Iris pigment epithelial cell (primary cell): ENCODE results near the gene POFUT1.
"Not testable (repeated sequence)": the region's sequence is repeated elsewhere in the genome, so short reads cannot be mapped to it uniquely, and the experiment has no call there.

ENCODE experiments used
- DNase-seq: peaks from one replicate; pipeline ENCODE4 v3.0.0-alpha.2; 2011; ENCODE audit warnings: low read depth

The POFUT1 gene

GRCh38 chr20:32235331-32236047 lies 27.8 kb downstream of the POFUT1 start:
- DNase-seq: no peak

DNA sequence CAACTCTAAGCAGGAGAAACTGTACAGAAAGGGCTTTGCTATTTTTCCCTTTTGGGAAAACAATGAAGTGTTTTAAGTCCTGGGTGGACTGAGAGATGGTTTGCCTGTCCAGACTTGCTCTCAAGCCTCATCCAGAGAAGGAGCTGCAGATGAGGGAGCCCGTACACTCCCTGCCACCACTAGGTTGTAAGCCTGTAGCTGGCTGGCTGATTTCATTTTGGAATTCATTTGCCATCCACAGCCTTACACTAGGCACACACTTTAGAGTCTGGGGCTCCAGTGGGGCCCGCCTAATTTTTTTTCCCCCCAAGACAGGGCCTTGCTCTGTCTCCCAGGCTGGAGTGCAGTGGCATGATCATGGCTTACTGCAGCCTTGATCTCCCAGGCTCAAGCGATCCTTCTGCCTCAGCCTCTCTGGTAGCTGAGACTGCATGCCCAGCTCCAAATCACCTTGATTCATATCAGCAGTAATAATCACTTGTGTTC lies 28.4 kb downstream of the POFUT1 start:
- DNase-seq: no peak

DNA sequence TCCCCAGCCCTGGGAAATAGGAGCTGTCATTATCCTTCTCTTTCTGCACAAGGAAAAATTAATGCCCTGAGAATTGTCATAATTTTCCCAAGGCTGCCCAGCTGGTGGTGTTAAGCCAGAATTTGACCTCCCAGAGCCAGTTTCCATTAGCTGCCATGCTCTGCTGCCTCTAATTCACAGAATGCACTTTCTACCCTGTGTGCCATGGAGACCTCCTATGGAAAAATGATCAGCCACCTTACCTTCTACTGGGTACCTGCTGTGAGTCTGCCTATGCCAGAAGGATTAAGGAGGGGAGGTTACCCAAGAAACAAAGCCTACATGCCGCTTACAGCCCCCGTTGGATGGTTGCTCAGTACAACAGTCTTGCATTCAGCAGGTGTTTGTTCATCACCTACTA lies 29.1 kb downstream of the POFUT1 start:
- no peak for DNase-seq

DNA sequence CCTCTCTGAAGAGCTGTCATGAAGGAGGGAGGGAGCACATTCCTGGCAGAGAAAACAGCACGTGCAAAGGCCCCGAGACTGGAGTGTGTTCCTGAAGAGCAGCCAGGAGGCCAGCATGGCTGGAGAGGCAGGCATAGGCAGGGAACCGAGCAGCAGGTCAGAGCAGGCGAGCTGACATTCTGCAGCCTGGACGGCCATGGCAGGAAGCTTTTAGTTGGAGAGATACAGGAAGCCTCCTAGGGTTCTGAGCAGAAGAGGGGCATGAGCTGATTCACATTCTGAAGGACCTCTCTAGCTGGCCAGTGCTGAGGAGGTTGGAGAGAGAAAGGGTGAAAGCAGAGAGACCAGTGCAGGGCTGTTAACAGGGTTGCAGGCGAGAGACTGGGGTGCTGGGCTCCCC lies 29.7 kb downstream of the POFUT1 start:
- DNase-seq: no peak

GRCh38 chr20:32238483-32239425 lies 31.1 kb downstream of the POFUT1 start:
- DNase-seq: no peak

DNA sequence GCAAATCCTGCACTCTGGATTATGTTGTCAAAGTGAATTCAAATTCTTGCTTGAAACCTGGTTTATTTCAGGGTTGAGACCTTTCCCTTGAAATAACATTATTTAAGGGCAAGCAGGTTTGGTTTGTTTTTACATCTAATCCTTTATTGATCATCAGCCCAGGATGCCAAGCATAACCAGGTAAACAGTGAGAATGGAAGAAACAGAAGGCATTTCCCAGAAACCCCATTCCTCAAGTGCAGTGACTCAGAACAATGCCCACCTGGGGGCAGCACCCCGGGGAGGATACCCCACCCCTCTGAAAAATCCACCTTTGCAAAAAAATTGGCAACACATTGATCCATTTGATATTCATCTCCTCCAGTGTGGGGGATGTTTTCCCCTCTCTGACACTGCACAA lies 32.5 kb downstream of the POFUT1 start:
- DNase-seq: no peak

DNA sequence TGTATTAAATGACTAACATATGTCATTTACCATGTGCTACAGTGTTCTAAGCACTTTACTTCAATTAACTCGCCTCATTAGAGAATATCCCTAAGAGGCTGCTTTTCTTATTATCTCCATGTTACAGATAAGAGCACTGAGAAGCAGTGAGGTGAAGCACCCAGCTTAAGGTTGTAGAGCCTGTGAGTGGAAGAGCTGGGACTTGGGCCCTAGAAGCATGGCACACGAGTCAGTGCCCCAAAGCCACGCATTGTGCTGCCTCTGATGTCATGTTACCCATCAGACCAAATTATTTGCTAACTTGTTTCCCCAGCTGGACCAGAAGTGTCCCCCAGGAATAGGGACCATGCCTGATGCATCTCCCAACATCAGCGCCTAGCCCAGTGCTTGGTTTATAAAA lies 34.1 kb downstream of the POFUT1 start:
- no peak for DNase-seq

DNA sequence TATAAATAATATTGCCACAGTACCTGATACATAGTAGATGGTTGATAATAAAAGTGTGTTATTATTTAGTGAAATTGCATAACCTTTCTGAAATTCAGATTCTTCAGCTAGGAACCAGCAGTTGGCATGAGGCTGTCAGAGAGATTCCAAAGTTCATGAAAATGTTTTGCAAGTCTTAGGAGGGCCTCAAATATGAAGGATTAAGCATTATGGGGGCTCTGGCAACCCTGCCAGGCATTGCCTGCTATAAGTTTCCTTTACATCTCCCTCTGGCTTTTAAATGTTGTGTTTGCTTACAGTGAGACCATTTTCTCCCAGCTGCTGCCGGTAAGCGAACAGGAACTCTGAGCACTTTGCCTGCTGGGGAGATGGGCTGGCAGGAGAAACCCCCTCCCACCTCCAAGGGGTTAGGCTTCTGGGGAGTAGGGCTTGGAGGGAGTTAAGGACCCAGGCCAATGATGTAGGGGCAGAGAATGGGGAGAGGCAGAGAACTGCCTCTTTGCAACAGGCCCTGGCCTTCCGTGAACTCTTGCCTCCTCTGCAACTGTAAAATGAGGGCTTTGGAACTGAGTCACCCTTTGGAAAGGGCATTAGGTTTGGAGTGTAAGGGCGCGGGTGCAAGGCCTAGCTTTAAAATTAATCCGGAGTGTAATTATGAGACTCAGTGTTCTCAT lies 36.6 kb downstream of the POFUT1 start:
- DNase-seq: no peak

DNA sequence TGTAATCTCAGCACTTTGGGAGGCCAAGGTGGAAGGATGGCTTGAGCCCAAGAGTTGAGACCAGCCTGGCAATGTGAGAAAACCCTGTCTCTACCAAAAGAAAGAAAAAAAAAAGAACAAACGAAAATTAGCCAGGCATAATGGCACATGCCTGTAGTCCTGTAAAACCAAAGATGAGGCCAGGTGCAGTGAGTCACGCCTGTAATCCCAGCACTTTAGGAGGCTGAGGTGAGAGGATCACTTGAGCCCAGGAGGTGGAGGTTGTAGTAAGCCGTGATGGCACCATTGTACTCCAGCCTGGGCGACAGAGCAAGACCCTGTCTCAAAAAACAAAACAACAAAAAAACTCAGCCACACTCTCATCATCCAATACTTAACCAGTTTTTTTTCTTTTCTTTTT lies 37.3 kb downstream of the POFUT1 start:
- no peak for DNase-seq

GRCh38 chr20:32246208-32246607 lies 38.5 kb downstream of the POFUT1 start:
- not testable (repeated sequence) for DNase-seq

- DNase-seq: no peak
Observed at GRCh38 chr20:32248043-32248442, 40.4 kb downstream of the POFUT1 start.

DNA sequence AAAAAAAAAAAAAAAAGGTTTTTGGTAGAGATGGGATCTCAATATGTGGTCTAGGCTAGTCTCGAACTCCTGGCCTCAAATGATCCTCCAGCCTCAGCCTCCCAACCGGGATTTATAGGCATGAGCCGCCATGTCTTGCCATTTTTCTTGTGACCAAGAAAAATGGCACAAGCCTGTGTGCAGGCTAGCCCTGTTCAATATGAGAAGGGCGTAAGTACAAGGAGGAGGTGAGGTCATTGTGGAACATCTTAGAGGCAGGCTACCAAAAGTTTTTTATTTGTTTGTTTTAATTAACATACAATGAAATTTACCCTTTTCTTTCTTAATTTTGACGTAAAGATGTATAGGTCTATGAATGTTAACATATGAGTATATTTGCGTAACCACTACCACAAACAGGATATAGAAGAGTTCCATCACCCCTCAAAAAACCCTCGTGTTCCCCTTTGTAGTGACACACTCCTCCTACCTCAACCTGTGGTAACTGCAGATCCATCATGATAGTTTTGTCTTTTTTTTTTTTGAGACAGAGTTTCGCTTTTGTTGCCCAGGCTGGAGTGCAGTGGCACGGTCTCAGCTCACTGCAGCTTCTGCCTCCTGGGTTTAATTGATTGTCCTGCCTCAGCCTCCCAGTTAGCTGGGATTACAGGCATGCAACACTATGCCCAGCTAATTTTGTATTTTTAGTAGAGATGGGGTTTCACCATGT lies 41.5 kb downstream of the POFUT1 start:
- DNase-seq: no peak

DNA sequence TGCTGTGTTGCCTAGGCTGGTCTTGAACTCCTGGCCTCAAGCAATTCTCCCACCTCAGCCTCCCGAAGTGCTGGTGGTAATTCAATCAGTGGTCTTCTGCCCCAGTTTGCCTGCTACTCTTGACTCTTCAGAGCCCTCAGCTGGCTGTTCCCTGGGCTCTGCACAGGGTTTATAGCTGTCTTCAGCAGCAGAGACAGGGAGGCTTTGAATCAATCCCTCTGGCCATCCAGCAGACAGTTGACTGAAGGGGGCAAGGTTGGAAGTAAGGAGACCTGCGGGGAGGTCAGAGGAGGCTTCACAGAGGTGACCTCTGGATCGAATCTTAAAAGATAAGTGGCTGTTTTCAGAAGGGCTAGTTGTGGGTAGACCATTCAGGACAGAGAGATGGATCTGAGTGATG lies 43.8 kb downstream of the POFUT1 start:
- no peak for DNase-seq

GRCh38 chr20:32252189-32252588 lies 44.5 kb downstream of the POFUT1 start:
- no peak for DNase-seq

DNA sequence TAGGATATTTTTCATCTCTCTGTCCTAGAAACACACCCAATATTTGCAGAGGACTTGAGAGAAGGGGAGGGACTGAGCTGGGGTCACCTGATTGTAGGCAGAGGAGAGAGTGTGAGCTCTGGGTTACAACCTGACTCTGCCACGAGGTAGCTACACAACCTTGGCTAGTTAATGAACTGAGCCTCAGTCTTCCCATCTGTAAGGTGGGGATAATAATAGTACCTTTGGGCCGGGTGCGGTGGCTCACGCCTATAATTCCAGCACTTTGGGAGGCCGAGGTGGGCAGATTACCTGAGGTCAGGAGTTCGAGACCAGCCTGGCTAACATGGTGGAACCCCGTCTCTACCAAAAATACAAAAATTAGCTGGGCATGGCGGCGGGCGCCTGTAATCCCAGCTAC lies 53.3 kb downstream of the POFUT1 start:
- DNase-seq: not testable (repeated sequence)

DNA sequence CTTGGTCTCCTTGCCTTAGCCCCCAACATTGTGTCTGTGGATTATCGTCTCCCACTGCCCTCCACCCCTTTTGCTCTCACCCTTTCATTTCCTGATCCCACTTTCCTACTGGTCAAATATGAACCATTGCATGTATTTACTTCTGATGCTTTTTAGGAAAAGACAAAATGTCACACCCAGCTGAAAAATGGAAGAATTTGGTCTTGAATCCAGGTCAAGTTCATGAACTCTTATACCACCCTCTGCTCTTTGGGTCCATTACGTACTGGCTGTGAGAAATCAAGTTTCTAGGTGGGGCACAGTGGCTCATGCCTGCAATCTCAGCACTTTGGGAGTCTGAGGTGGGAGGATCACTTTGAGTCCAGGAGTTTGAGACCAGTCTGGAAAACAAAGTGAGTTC lies 54.0 kb downstream of the POFUT1 start:
- no peak for DNase-seq

DNA sequence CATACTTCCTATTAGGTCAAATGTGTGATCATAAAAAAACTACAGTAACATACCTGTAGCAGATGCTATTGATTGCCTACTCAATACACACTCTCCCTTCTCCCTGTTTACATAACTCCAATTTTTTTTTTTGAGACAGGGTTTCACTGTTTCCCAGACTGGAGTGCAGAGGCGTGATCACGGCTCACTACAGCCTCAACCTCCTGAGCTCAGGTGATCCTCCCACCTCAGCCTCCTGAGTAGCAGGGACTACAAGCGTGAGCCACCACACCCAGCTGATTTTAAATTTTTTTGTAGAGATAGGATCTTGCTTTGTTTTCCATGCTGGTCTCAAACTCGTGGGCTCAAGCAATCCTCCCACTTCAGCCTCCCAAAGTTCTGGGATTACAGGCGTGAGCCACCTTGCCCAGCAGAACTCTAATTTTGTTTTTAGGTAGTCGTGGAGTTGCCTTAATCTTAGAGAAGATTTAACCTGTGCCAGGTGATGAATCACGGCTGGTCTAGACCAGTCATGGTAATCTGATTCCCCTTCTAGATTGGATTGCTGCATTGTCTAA lies 55.8 kb downstream of the POFUT1 start:
- no peak for DNase-seq

DNA sequence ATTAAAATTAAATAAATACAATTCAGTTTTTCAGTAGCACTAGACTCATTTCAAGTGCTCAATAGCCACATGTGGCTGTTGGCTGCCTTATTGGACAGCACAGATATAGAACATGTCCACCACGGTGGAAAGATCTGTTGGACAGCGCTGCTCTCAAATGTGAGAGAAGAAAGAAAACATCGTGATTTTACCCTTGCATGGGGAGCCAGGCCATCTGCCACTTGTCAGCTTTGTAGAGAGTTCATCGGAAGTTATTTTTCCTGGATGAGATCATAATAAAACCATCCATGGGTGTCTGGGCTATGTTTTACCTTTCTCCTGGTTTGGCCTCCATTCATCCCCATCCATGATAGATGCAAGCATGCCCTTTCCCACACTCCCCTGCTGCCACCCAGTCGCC lies 63.9 kb downstream of the POFUT1 start:
- DNase-seq: no peak

DNA sequence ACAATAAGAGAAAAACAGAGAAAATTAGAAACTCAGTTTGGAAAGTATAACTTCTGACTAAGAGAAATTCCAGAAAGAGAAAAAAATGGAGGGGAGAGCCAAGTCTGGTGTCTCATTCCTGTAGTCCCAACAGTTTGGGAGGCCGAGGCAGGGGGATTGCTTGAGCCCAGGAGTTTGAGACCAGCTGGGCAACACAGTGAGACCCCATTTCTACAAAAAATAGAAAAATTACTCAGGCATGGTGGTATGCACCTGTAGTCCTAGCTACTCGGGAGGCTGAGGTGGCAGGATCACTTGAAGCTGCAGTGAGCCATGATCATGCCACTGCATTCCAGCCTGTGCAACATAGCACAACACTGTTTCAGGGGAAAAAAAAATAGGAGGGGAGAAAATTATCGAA lies 66.7 kb downstream of the POFUT1 start:
- no peak for DNase-seq

DNA sequence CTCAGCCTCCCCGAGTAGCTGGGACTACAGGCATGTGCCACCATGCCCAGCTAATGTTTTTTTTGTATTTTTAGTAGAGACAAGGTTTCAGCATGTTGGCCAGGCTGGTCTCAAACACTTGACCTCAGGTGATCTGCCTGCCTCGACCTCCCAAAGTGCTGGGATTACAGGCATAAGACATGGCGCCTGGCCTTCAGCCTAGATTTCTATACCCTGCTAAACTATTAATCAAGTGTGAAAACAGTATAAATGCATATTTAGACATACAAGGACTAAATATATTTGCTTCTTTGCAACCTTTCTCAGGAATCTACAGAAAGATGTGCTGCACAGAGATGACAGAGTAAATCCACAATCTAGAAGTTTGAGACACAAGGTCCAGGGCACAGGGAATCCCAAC lies 67.5 kb downstream of the POFUT1 start:
- not testable (repeated sequence) for DNase-seq

DNA sequence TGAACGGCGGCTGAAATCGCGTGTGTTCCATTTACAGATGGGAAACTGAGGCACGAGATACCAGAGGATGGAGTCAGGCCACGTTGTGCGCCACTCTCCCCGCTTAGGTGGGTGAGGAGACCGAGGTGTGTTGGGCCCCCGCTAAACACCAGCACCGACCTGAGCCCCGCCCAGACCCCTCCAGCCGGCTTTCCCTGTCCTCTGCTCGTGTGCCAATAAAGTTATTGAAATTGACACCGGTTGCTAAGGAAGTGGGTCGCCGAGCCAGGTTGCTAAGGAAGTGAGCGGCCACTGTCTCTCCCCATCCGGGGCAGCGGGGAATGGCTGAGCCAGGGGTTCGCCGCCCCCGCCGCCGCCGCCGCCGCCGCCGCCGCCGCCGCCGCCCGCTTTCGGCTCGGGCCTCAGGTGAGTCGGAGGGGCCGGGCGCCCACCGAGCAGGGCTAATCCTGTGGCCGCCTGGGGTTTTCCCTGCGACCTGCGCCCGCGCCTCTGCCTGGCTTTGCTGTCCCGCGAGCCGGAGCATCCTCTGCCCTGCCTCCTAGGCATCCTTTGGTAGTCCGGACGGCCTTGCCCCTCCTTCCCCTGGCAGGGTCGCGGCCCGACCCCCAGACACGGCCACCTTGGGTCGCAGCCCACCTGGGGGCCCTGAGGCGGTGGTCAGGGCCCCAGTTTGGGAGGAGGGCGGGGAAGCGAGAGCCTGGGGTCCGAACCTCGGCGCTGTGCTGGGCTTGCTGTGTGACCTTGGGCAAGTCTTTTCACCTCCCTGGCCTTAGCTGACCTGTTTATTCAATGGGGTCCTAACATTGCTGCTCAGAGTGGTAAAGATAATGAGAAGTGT lies 69.9 kb downstream of the POFUT1 start, which contains the start of gene KIF3B:
KIF3B (plus strand) TSS at position 291 of the 838 bp plus-strand sequence. CDS start 32,127 bp downstream, outside the sequence.
- peak; percentile 90 for DNase-seq
